ENCODE results near the gene VENTX.
A peak's percentile ranks its signal among the peaks of the same experiment; 100 is the strongest.
"Not testable (repeated sequence)": the region's sequence is repeated elsewhere in the genome, so short reads cannot be mapped to it uniquely, and the experiment has no call there.

VENTX gene

GRCh38 chr10:133258818-133259601, 21.4 kb downstream of the VENTX start:
- DNase-seq = peak in 8 of 14 donors; percentile 19 to 71 (median 39)

- DNase-seq = peak in 1 of 14 donors; percentile 6
These were observed 21.9 kb downstream of the VENTX start for GRCh38 chr10:133259602-133259989.

GRCh38 chr10:133260895-133261725, 23.5 kb downstream of the VENTX start:
- DNase-seq = peak in 5 of 14 donors; percentile 31 to 74 (median 48)

- DNase-seq = peak in 13 of 14 donors; percentile 6 to 83 (median 66)
These were observed 24.2 kb downstream of the VENTX start for GRCh38 chr10:133261726-133262325.

- no peak for DNase-seq
These were observed 25.0 kb downstream of the VENTX start for GRCh38 chr10:133262696-133263095.

GRCh38 chr10:133263674-133264073, 26.0 kb downstream of the VENTX start:
- DNase-seq = no peak

GRCh38 chr10:133264461-133264860, 26.8 kb downstream of the VENTX start:
- no peak for DNase-seq

GRCh38 chr10:133265052-133265451, 27.4 kb downstream of the VENTX start:
- not testable (repeated sequence) for DNase-seq

- no peak for DNase-seq
These were observed 28.6 kb downstream of the VENTX start for GRCh38 chr10:133266056-133266795.

- no peak for DNase-seq
These were observed 29.6 kb downstream of the VENTX start for GRCh38 chr10:133267293-133267692.

GRCh38 chr10:133267829-133268228, 30.2 kb downstream of the VENTX start:
- no peak for DNase-seq

GRCh38 chr10:133268532-133268931, 30.9 kb downstream of the VENTX start:
- DNase-seq = no peak

GRCh38 chr10:133269367-133269766, 31.7 kb downstream of the VENTX start:
- DNase-seq = no peak

- no peak for DNase-seq
These were observed 32.5 kb downstream of the VENTX start for GRCh38 chr10:133270204-133270603.

- DNase-seq = no peak
These were observed 33.2 kb downstream of the VENTX start for GRCh38 chr10:133270773-133271297.

- DNase-seq = no peak
These were observed 34.1 kb downstream of the VENTX start for GRCh38 chr10:133271521-133272300.

GRCh38 chr10:133272301-133272963, 34.8 kb downstream of the VENTX start:
- DNase-seq = no peak

- DNase-seq = no peak
These were observed 35.3 kb downstream of the VENTX start for GRCh38 chr10:133272964-133273420.

GRCh38 chr10:133273534-133274143, 36.0 kb downstream of the VENTX start:
- no peak for DNase-seq

Data from C1 segment of cervical spinal cord (tissue), 14 donors.